Glomerular endothelial cell (primary cell): ENCODE results near the gene TUBA1C. TPM values are rescaled to one million over a fixed set of nuclear protein-coding genes. Genes with fewer than 3 reads are reported as not detected.
"Not testable (repeated sequence)": the region's sequence is repeated elsewhere in the genome, so short reads cannot be mapped to it uniquely, and the experiment has no call there.

Experiments used
- DNase-seq: peaks from one replicate; pipeline ENCODE4 v3.0.0-alpha.2; 2011; ENCODE audit warnings: low read depth, low spot score; ENCODE audit errors: extremely low read depth
- total RNA-seq: library from RNA; depleted of rRNA; stranded (reverse); fragments of >200 nt; gene quantifications from 2 replicates; pipeline ENCODE4 v1.2.3, GENCODE V29; 2015

The TUBA1C gene
- total RNA-seq, 1 donor from 2014 or later = 561 TPM

- not testable (repeated sequence) for DNase-seq
Measured at GRCh38 chr12:49282740-49283375, 18.0 kb downstream of the TUBA1C start.

- DNase-seq = no peak
Measured at GRCh38 chr12:49283541-49284429, 18.9 kb downstream of the TUBA1C start.

GRCh38 chr12:49284672-49285071, 19.8 kb downstream of the TUBA1C start:
- DNase-seq = no peak

- DNase-seq = no peak
Measured at GRCh38 chr12:49287876-49288275, 23.0 kb downstream of the TUBA1C start.

DNA sequence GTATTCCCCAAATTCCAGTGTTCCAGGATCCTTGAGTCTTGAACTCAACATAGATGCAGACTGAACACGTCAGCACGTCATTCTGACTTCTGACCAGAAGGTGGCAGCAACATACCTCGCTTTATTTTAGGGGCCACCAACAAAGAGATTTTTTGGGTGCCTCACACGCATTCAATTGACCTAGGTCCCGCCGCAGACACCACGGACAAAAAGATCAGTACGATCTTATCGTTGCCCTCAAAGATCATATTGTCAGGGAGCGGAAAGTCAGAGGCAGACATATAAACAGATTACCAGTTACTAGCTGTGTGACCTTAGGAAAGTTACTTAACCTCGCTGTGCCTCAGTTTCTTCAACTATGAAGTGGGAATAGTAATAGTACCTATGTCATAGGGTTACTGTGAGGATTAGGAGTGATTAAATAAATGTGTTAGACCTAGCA, 23.6 kb downstream of the TUBA1C start:
- DNase-seq = no peak

DNA sequence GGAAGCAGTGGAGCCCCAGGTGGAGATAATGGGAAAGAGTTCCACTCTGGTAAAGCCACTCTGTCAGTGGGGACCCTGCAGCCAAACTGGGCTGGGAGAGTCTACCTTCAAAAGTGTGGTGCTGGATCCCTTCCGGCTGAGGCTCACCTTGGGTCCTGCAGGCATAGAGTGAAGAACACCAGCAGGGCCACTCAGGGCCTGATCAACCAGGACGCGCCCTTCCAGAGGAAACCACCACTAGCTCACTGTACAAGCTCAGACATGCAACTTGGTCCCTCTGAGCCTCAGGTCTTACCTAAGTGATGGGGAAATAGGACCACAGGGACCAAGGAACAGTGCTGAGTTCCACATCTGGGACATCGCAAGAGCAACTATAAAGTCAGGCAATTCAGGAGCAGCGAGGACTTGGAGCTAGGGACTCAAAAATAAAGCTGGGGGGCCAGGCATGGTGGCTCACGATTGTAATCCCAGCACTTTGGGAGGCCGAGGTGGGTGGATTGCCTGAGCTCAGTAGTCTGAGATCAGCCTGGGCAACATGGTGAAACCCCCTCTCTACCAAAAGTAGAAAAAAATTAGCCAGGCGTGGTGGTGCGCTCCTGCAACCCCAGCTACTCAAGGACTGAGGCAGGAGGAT, 24.2 kb downstream of the TUBA1C start:
- no peak for DNase-seq

GRCh38 chr12:49292729-49293055, 27.8 kb downstream of the TUBA1C start:
- no peak for DNase-seq

DNA sequence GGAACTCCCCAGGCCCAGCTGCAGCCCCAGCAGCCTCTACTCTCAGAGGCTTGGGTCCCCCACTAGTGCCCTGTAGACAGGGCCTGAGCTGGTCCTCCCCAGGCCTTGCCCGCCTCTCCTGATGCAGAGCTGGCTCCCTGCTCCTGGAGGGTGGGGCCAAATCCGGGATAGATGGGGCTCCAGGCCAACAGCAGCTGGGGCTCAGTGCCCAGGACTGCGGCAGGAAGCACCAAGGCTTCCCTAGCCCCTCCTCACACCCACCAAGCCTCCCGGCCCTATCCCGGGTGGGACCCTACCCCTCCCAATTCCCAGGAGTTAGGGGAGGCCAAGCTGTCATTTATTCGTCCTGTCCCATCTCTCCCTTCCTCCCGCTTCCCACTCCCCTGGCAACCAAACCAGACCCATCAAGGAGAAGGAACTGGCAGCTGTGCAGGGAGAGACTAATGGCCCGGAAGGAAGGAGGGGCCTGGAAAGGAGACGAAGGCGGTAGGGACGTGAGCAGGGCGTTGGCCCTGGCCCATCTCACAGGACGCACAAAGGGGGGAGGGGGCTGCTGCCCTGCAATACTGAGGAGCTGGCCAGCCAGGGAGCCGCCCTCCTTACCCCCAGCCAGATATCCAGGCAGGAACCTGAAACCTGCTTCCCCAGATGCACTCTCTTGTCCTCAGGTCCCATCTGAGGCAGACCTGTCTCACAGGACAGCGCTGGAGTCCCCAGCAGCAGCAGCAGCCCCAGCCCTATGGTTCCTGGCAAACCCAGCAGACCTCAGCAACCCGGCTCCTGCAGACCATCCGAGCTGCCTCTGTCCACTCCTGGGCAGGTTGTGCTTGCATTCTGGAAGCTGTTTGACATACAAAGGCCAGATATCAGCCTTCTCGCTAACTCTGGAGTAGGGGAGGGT, 28.4 kb downstream of the TUBA1C start:
- DNase-seq = no peak

DNA sequence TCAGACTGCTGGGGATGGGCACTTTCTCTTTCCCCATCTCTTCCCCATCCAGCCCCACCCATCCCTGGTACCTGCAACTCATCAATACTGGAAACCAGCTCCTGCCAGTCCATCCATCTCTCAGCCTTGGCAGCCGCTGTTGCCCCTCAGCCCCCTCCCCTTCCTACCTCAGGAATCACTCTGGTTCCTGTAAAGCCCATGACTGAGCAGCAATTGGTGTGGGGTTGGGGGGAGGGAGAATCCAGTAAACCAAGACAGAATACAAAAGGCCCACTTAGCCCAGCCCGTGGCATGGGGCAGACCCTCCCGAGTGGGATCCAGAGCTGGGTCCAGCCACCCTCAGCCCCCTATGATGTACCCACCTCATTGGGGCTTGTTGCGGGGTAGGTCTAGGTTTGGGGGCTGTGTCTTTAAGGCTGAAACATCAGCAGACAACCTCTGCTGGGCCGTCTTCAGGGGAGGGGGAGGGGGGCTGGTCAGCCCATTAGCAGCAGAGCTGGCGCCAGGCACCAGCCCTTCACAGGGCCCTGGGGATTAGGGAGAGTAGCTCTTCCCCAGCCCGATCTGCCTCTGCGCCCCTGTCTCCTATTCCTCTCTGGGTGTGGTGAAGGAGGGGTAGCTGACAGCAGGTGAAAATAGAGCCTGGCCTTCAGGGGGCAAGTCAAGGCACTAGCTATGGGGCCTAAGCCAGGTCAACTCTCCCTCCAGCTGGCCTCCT, 29.4 kb downstream of the TUBA1C start:
- no peak for DNase-seq

- no peak for DNase-seq
Measured at GRCh38 chr12:49294804-49295081, 29.9 kb downstream of the TUBA1C start.

DNA sequence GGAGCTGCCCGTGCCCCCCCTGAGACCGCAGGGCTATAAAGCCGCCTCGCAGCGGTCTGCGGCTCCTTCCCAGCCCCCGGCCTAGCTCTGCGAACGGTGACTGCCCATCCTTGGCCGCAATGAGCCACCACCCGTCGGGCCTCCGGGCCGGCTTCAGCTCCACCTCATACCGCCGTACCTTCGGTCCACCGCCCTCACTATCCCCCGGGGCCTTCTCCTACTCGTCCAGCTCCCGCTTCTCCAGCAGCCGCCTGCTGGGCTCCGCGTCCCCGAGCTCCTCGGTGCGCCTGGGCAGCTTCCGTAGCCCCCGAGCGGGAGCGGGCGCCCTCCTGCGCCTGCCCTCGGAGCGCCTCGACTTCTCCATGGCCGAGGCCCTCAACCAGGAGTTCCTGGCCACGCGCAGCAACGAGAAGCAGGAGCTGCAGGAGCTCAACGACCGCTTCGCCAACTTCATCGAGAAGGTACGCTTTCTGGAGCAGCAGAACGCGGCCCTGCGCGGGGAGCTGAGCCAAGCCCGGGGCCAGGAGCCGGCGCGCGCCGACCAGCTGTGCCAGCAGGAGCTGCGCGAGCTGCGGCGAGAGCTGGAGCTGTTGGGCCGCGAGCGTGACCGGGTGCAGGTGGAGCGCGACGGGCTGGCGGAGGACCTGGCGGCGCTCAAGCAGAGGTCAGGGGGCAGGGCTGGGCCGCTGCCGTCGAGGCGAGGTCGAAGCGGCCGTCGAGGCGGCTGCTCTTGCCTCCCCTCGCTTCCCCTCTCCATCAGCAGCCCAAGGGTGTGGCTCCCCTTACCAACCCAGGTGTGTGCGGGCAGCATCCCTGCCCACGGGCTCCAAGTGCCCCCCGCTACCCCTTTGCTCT, 30.4 kb downstream of the TUBA1C start, which contains the start of gene PRPH:
PRPH (plus strand) TSS at position 66 of the 855 bp plus-strand sequence; CDS start at position 120, 54 bp downstream.
- no peak for DNase-seq

DNA sequence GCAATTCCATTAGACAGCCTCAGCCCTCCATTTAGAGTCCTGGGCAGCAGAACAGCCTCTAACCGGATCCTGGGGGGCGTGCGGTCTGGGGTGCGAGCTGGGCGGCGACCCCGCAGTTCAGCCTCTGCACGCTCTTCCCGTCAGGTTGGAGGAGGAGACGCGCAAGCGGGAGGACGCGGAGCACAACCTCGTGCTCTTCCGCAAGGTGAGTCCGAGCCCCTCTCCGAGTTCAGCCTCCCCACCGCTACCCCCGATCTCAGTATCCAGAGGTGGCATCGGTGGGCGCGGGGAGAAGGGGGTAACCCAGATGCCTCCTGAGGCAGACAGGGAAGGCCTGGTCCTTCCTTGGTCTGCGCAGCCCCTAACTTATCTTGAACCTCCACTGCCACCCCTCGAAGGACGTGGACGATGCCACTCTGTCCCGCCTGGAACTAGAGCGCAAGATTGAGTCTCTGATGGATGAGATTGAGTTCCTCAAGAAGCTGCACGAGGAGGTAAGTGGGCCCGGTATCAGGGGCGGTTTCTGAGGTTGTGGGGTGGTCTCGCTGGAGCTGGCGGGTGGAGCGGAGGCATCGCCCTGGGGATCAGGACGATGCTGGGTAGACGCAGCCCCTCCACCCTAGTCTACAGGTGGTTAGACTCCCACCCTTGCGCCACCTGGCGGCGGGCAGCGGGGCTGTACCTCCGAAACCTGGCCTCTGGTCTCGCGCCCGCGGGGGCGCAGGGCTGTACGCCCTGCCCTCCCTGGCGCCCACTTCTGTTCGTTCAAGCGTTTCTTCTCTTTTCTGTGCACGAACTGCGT, 31.4 kb downstream of the TUBA1C start:
- DNase-seq = no peak

- DNase-seq = no peak
Measured at GRCh38 chr12:49296836-49297694, 32.2 kb downstream of the TUBA1C start.

DNA sequence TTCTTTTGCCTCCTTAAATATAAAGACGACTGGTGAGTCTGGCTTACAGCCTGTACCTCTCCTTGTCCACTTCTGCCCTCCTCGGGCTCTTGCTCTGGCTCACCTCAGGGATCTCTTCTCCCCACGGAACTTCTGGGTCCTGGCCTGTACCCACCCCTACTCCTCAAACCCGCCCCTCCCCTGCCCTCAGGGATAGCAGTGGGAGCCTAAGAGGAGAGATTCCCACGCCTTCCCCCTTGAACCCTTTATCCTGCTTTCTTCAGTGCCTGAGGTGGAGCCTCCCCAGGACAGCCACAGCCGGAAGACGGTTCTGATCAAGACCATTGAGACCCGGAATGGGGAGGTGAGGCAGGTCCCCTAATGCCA, 32.8 kb downstream of the TUBA1C start:
- DNase-seq = no peak

DNA sequence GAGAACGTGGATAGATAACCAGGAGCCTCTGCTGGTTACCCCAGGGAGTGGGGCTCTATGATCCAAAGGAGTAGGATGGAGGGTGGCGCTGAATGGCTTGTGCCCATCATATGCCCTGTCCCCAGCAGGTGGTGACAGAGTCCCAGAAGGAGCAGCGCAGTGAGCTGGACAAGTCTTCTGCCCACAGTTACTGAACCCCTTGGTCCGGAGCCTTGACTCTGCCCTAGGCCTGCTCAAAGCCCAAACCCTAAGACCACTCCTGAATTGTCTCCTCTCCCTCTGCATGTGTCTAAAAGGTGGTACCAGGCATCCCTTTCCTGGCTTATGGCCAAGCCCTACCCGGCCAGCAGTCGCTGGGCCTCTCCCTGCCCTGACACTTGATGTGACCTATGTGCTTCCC, 33.3 kb downstream of the TUBA1C start:
- DNase-seq = no peak

DNA sequence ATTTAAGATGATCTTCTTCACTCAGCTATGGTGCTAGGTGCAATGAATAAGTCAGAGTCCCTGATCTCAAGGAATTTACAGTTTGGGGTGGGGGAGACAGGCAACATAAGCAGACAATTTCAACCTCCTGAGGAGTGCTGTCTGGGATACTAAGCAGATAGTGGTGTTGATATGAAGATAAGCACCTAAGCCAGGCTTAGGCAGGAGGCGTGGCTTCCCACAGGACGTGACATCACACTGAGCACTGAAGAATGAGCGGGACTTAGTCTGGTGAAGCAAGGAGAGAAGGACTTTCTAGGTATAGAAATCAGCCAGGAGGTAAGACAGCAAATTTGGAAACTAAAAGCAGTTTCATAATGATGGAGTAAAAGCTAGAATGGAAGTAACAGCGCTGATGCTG, 36.9 kb downstream of the TUBA1C start:
- no peak for DNase-seq

- DNase-seq = no peak
Measured at GRCh38 chr12:49304161-49304560, 39.3 kb downstream of the TUBA1C start.
